PC-3 (cell line): ENCODE data around the gene ARHGAP25. TPM values are rescaled to one million over a fixed set of nuclear protein-coding genes. Genes with fewer than 3 reads are reported as not detected.
"Not testable (repeated sequence)": the region's sequence is repeated elsewhere in the genome, so short reads cannot be mapped to it uniquely, and the experiment has no call there.

Experiments
- ATAC-seq: fragments of 200-7000 bp; cut with Tn5 transposase; 2 replicates; pipeline ENCODE4 v1.9.1; 2020; ENCODE audit warnings: mild to moderate bottlenecking, moderate library complexity
- BruUV-seq: library from RNA; stranded (reverse); fragments of 400-500 nt; replicated peaks from 2 replicates; lab custom pipeline; 2021; lab: Mats Ljungman, UMichigan
- CTCF ChIA-PET: fragments of 300-600 bp; sonication (Branson Sonifier 250); formaldehyde crosslinking; loops from one replicate; lab custom pipeline; 2022; ENCODE audit warnings: antibody characterized with exemption; lab: Charles Lee
- POLR2A ChIA-PET: fragments of 300-600 bp; sonication (Branson Sonifier 250); formaldehyde crosslinking; loops from one replicate; lab custom pipeline; 2022; ENCODE audit warnings: antibody characterized with exemption; ENCODE audit not compliant: unreplicated experiment; lab: Charles Lee
- DNase-seq: peaks from one replicate; pipeline ENCODE4 v3.0.0-alpha.2; 2015
- H2AFZ ChIP-seq: fragments of 300-600 bp; sonication (generic); 2 replicates; pipeline ENCODE4 v1.6.0; 2016; ENCODE audit warnings: antibody characterized with exemption, low read length
- H3F3A ChIP-seq: fragments of 300-600 bp; sonication (generic); one replicate; pipeline ENCODE4 v1.6.0; 2017; ENCODE audit warnings: antibody characterized with exemption, low read length, control low read depth, mild to moderate bottlenecking; ENCODE audit not compliant: unreplicated experiment
- H3K27ac ChIP-seq: fragments of 300-600 bp; sonication (generic); 2 replicates; pipeline ENCODE4 v1.5.1; 2016; ENCODE audit warnings: mild to moderate bottlenecking, low read length
- H3K27me3 ChIP-seq: fragments of 300-600 bp; sonication (generic); 2 replicates; pipeline ENCODE4 v1.6.1; 2016; ENCODE audit warnings: low read length, mixed read lengths
- H3K36me3 ChIP-seq: fragments of 300-600 bp; sonication (generic); 2 replicates; pipeline ENCODE4 v1.6.1; 2016; ENCODE audit warnings: low read depth, mixed run types, low read length, mixed read lengths
- H3K4me1 ChIP-seq: fragments of 300-600 bp; sonication (generic); 2 replicates; pipeline ENCODE4 v1.5.1; 2016; ENCODE audit warnings: low read length; ENCODE audit not compliant: insufficient read depth
- H3K4me2 ChIP-seq: fragments of 300-600 bp; sonication (generic); 2 replicates; pipeline ENCODE4 v1.6.0; 2016; ENCODE audit warnings: low read length
- H3K4me3 ChIP-seq: fragments of 300-600 bp; sonication (generic); 2 replicates; pipeline ENCODE4 v1.5.1; 2016; ENCODE audit warnings: mild to moderate bottlenecking, low read length, mixed read lengths
- H3K79me2 ChIP-seq: fragments of 300-600 bp; sonication (generic); 2 replicates; pipeline ENCODE4 v1.6.1; 2017; ENCODE audit warnings: low read length, mixed read lengths
- H3K9ac ChIP-seq: fragments of 300-600 bp; sonication (generic); 2 replicates; pipeline ENCODE4 v1.6.0; 2016; ENCODE audit warnings: mild to moderate bottlenecking, low read length
- H3K9me2 ChIP-seq: fragments of 300-600 bp; sonication (generic); replicated peaks from 2 replicates; pipeline ENCODE4 v1.6.1; 2016; ENCODE audit warnings: mixed run types, low read length, mixed read lengths
- H3K9me3 ChIP-seq: fragments of 300-600 bp; sonication (generic); 2 replicates; pipeline ENCODE4 v1.6.1; 2016; ENCODE audit warnings: low read length, mixed read lengths
- H4K20me1 ChIP-seq: fragments of 300-600 bp; sonication (generic); 2 replicates; pipeline ENCODE4 v1.6.1; 2016; ENCODE audit warnings: low read length, mixed read lengths
- EZH2 ChIP-seq: fragments of 300-600 bp; sonication (generic); IDR thresholded peaks from one replicate; pipeline ENCODE4 v1.6.1; 2017; ENCODE audit warnings: antibody characterized with exemption, mild to moderate bottlenecking, low read length; ENCODE audit not compliant: unreplicated experiment
- EZH2phosphoT487 ChIP-seq: fragments of 300-600 bp; sonication (generic); IDR thresholded peaks from 2 replicates; pipeline ENCODE4 v1.6.1; 2018; ENCODE audit warnings: mild to moderate bottlenecking, antibody characterized with exemption, low read length, borderline replicate concordance
- intact Hi-C: fragments of 100-400 bp; cut with micrococcal nuclease; formaldehyde crosslinking; loops from 2 replicates; pipeline ENCODE4 v1.9.0; 2023
- total RNA-seq: library from RNA; depleted of rRNA; stranded (reverse); fragments of >200 nt; gene quantifications from 2 replicates; pipeline ENCODE4 v1.2.3, GENCODE V29; 2014
- TF ChIP-seq, protein P1 (sequence below): fragments of 300-600 bp; sonication (generic); conservative IDR thresholded peaks from 2 replicates; pipeline ENCODE4 v1.5.1; 2017; ENCODE audit warnings: antibody characterized with exemption, low read depth, mild to moderate bottlenecking, low read length

The ARHGAP25 gene
- total RNA-seq, 1 experiment from 2014 or later = not detected

DNA sequence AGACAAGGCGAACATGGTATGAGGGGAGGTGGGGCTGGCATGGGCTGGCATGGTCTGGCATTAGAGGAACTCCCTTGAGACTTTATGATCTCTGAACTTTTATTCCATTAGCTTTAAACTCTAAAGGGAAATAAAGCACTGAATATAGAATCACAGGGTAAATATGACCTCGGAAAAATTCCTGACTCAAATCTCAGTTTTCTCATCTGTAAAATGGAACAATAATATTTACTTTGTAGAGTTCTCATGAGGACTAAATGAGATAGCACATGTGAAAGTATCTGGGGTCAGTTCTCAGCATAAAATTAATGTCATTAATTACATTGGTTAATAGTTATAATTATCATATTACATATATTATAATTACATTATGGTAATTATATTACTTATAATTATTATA is 65.9 kb downstream of the ARHGAP25 start:
- intact Hi-C loops = no loop called here
- no peak overlapping the region for H2AFZ ChIP-seq
- no peak overlapping the region for H3K4me3 ChIP-seq
- H4K20me1 ChIP-seq = no peaks in the 10 kb centered on the region
- POLR2A ChIA-PET = no interaction called here
- CTCF ChIA-PET = no interaction called here
- no peak overlapping the region for H3K27ac ChIP-seq
- H3K9ac ChIP-seq = no peak overlapping the region
- no peaks in the 10 kb centered on the region for H3F3A ChIP-seq
- TF ChIP-seq, protein P1, sequence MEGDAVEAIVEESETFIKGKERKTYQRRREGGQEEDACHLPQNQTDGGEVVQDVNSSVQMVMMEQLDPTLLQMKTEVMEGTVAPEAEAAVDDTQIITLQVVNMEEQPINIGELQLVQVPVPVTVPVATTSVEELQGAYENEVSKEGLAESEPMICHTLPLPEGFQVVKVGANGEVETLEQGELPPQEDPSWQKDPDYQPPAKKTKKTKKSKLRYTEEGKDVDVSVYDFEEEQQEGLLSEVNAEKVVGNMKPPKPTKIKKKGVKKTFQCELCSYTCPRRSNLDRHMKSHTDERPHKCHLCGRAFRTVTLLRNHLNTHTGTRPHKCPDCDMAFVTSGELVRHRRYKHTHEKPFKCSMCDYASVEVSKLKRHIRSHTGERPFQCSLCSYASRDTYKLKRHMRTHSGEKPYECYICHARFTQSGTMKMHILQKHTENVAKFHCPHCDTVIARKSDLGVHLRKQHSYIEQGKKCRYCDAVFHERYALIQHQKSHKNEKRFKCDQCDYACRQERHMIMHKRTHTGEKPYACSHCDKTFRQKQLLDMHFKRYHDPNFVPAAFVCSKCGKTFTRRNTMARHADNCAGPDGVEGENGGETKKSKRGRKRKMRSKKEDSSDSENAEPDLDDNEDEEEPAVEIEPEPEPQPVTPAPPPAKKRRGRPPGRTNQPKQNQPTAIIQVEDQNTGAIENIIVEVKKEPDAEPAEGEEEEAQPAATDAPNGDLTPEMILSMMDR = no peak
- TF ChIP-seq EZH2 (no peak), EZH2phosphoT487 (no peak)
- H3K36me3 ChIP-seq = no peaks in the 10 kb centered on the region
- no peaks in the 10 kb centered on the region for H3K9me2 ChIP-seq
- H3K4me1 ChIP-seq = peaks cover 8% of the 10 kb centered on the region
- no peaks in the 10 kb centered on the region for H3K79me2 ChIP-seq
- BruUV-seq = no TSS peak
- H3K9me3 ChIP-seq = no peaks in the 10 kb centered on the region
- H3K27me3 ChIP-seq = peaks cover 18% of the 10 kb centered on the region; the same call in 1 of the 2 replicates
- no peak overlapping the region for H3K4me2 ChIP-seq
- ATAC-seq = no peak
- DNase-seq = no peak

DNA sequence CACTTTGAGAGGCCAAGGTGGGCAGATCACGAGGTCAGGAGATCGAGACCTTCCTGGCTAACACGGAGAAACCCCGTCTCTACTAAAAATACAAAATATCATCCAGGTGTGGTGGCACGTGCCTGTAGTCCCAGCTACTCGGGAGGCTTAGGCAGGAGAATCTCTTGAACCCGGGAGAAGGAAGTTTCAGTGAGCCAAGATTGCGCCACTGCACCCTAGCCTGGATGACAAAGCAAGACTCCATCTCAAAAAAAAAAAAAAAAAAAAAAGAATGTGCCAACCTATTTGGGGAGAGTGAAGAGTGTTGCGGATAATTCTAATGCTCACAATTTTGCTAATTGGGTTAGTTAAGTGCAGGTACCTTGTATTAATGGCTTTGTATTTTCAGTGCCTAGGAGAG is 67.5 kb downstream of the ARHGAP25 start:
- H3K27ac ChIP-seq, H4K20me1 ChIP-seq, H3K36me3 ChIP-seq, H3F3A ChIP-seq, ATAC-seq, H3K9me2 ChIP-seq, H3K4me1 ChIP-seq, H3K9me3 ChIP-seq, H3K4me3 ChIP-seq, CTCF ChIA-PET, POLR2A ChIA-PET, intact Hi-C loops, H2AFZ ChIP-seq, BruUV-seq, H3K9ac ChIP-seq, DNase-seq, H3K79me2 ChIP-seq, H3K4me2 ChIP-seq: not testable (repeated sequence)
- peaks cover 18% of the 10 kb centered on the region; the same call in 1 of the 2 replicates for H3K27me3 ChIP-seq

DNA sequence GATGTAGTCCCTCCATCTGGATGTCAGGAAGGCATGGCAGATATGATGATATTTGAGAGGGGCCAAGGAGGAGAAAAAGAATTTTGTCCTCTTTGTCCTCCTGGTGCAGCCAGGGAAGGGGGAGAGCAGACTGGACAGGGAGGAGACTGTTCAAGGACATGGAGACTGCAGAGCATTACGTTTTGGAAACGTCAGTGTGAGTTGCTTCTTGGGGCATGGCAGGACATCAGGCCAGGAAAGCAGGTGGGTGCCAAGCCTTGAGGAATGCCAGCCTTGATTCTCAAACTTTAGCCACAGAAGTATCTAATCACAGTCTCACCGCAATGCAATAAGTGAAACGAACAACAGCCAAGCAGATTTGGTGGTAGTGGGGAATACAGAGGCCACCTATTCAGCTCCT is 70.4 kb downstream of the ARHGAP25 start:
- no peaks in the 10 kb centered on the region for H3F3A ChIP-seq
- 0 out of 2 replicates have a peak, but pooled peaks cover 7% of the 10 kb centered on the region for H3K4me1 ChIP-seq
- H3K4me3 ChIP-seq = no peak overlapping the region
- H3K36me3 ChIP-seq = no peaks in the 10 kb centered on the region
- no peak for ATAC-seq
- H3K4me2 ChIP-seq = no peak overlapping the region
- peaks cover 18% of the 10 kb centered on the region; the same call in 1 of the 2 replicates for H3K27me3 ChIP-seq
- H3K27ac ChIP-seq = no peak overlapping the region
- no peak overlapping the region for H2AFZ ChIP-seq
- intact Hi-C loops = no loop called here
- no peak for DNase-seq
- no peaks in the 10 kb centered on the region for H4K20me1 ChIP-seq
- H3K9ac ChIP-seq = no peak overlapping the region
- H3K9me2 ChIP-seq = no peaks in the 10 kb centered on the region
- CTCF ChIA-PET = no interaction called here
- no TSS peak for BruUV-seq
- no peaks in the 10 kb centered on the region for H3K9me3 ChIP-seq
- no peaks in the 10 kb centered on the region for H3K79me2 ChIP-seq
- TF ChIP-seq EZH2 = no peak
- POLR2A ChIA-PET = no interaction called here

DNA sequence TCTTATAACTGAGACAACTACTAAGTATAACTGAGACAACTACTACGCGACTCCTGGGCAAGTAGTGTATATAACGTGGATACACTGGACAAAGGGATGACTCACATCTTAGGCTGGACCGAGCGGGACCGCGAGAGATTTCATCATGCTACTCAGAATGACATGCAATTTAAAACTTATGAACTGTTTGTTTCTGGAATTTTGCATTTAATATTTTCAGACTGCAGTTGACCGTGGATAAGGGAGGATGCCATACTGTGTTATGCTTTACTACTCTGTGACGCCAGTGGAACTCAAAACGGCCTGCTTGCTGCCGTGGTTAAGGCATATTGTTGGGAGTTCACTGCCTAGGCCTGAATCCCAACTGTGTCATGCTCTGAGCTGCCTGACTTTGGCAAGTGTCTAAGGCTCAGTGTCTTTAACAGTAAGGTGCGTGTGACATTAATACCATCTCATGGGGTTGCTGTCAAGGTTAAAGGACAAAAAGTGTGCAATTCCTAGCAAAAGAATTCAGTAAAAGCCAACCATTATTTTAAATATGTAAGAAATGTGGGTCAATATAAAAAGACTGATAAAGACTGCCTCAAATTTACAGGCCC is 72.0 kb downstream of the ARHGAP25 start:
- POLR2A ChIA-PET = no interaction called here

More for the DNA sequence above, 72.0 kb downstream of the ARHGAP25 start:
- CTCF ChIA-PET = no interaction called here
- Histone ChIP-seq H3K36me3 (no peaks in the 10 kb centered on the region), H3K4me2 (no peak overlapping the region), H3K4me3 (no peak overlapping the region), H3K9me3 (no peaks in the 10 kb centered on the region), H3K27me3 (peaks cover 18% of the 10 kb centered on the region; the same call in 1 of the 2 replicates), H3F3A (no peaks in the 10 kb centered on the region), H3K79me2 (no peaks in the 10 kb centered on the region), H2AFZ (no peak overlapping the region), H4K20me1 (no peaks in the 10 kb centered on the region), H3K4me1 (0 out of 2 replicates have a peak, but pooled peaks cover 10% of the 10 kb centered on the region), H3K9ac (no peak overlapping the region), H3K9me2 (no peaks in the 10 kb centered on the region), H3K27ac (no peak overlapping the region)
- DNase-seq (peak; percentile 22), ATAC-seq (no peak)
- no TSS peak for BruUV-seq
- intact Hi-C loops = no loop called here
- TF ChIP-seq EZH2phosphoT487 (no peak), EZH2 (no peak)
- TF ChIP-seq, protein P1 = no peak
